ENCODE data around the gene CXCL6.

The CXCL6 gene

GRCh38 chr4:73869130-73870055 is 32.9 kb downstream of the CXCL6 start, which contains the start of gene CXCL1:
TSS of gene CXCL1 (plus strand) at chr4:73869393. CDS start at chr4:73869471, 78 bp downstream.
- no peak for DNase-seq

DNA sequence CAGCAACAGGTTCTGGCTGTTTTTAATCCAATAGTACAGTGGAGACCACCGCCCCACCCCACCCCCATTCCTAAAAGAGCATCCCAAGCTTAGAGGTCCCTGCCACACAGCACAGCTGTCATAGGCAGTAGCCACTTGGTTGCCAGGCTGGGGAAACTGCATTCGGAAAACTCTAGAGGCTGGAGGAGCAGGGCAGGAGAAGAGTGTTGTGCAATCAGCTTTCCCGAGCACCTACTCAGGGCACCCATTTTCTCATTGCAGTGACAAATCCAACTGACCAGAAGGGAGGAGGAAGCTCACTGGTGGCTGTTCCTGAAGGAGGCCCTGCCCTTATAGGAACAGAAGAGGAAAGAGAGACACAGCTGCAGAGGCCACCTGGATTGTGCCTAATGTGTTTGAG is 33.8 kb downstream of the CXCL6 start:
- DNase-seq: no peak

DNA sequence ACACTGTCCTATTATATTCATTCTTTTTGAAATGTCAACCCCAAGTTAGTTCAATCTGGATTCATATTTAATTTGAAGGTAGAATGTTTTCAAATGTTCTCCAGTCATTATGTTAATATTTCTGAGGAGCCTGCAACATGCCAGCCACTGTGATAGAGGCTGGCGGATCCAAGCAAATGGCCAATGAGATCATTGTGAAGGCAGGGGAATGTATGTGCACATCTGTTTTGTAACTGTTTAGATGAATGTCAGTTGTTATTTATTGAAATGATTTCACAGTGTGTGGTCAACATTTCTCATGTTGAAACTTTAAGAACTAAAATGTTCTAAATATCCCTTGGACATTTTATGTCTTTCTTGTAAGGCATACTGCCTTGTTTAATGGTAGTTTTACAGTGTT is 34.3 kb downstream of the CXCL6 start:
- DNase-seq: no peak

- no peak for DNase-seq
Measured at GRCh38 chr4:73871511-73872310, 35.2 kb downstream of the CXCL6 start.

DNA sequence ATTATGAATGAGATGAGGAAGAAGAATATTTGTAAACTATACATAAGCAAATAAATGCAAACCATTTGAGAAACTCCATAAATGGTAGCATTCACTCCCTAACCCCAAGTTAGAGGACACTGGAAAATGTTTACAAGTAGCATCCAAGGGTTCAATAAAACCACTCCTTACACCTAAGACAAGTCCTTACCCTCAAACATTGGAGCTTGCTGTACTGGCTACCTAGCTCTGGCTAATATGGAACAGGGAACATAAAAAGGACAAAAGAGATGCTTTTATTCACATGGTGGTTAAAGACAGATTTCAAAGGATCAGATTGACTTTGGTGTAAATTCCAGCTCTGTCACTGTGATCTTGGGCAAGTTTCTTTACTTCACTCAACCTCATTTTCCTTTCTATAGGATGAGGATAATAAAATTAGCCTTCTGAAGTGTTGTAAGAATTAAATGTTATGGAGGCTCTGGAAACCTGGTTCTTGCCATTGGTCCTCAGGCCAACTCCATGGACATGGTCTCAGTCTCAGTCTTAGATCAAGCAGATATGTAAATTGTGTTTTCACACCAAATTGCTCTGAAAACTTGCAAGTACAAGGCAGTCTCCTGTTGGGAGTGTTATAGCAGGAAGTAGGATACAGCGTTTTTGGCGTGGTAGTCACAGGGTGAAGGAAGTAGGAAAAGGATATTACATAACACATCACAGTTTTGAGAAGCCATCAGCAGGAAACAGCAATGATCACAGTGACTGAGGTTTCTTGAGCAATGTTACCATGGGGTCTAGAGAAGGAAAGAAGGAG is 36.0 kb downstream of the CXCL6 start:
- DNase-seq: peak; percentile 47

DNA sequence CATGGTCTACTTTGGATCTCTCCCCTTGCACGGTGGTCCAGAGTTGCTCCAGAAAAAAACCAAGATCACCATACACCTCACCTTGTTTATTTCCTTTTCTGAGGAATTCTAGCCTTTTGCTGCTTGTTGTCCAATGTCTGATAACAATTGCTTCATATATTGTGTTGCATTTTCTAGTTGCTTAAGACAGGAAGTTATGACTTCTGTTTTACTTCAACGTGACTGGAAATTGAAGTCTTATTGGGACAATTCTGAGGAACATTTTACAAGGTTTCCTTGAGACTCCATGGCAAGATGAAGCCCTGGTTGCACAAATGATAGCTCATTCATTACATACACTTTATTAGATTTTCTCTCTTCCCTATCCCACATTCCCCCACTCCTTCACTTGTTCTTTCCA is 37.9 kb downstream of the CXCL6 start:
- no peak for DNase-seq

DNA sequence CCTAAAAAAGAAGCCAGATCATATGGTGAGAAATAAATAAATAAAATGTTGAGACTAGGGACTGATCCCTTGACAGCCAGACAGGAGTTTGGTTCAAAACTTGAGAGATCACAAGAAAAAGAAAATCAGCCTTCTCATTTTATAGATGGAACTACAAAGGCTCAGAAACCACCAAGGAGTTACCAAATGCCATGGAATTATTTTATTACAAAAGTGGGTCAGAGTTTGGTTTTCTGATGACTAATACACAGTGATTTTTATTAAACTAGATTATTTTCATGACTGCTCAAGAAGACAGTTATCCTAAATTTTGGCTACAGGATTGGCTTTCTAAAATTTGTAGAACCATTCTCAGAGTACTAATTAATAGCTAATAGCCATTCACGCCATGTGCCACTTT is 38.9 kb downstream of the CXCL6 start:
- no peak for DNase-seq

GRCh38 chr4:73883306-73883705 is 46.8 kb downstream of the CXCL6 start:
- no peak for DNase-seq

- DNase-seq: no peak
Measured at GRCh38 chr4:73885574-73886267, 49.2 kb downstream of the CXCL6 start.

All from SIG-M5 (cell line).